ENCODE results near the gene CDH10. TPM values are rescaled to one million over a fixed set of nuclear protein-coding genes. Genes with fewer than 3 reads are reported as not detected.

The CDH10 gene
- total RNA-seq, 4 donors from 2014 or later: not detected

- TF ChIP-seq CTCF (IDR thresholded peaks at IDR 0.05; ENCODE audit: low read depth): no peak
Observed at GRCh38 chr5:24630918-24631317, 13.9 kb downstream of the CDH10 start.

- no peak for TF ChIP-seq CTCF (IDR thresholded peaks at IDR 0.05; ENCODE audit: low read depth)
Observed at GRCh38 chr5:24629798-24630197, 15.0 kb downstream of the CDH10 start.

GRCh38 chr5:24624872-24625271, 19.9 kb downstream of the CDH10 start:
- no peak for TF ChIP-seq CTCF (IDR thresholded peaks at IDR 0.05; ENCODE audit: low read depth)

DNA sequence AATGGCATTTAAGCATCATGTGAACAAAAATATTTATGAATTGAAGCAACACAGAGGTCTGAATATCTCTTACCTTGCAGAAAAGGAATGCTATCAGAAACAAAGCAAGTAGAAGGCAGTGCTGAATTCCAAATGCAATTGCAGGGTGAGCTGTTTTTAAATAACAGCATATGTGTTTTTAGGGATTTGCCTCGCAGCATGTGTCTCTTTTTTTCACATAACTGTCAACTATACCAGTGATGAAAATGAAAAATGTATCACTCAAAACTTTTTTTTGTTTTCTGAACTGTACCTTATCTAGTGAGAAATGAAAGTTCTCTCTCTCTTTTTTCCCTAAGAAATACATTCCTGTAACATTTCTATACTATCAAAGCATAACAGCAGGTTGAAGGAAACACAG, 21.2 kb downstream of the CDH10 start:
- no peak for TF ChIP-seq CTCF (IDR thresholded peaks at IDR 0.05; ENCODE audit: low read depth)

GRCh38 chr5:24623031-24623430, 21.7 kb downstream of the CDH10 start:
- no peak for TF ChIP-seq CTCF (IDR thresholded peaks at IDR 0.05; ENCODE audit: low read depth)

DNA sequence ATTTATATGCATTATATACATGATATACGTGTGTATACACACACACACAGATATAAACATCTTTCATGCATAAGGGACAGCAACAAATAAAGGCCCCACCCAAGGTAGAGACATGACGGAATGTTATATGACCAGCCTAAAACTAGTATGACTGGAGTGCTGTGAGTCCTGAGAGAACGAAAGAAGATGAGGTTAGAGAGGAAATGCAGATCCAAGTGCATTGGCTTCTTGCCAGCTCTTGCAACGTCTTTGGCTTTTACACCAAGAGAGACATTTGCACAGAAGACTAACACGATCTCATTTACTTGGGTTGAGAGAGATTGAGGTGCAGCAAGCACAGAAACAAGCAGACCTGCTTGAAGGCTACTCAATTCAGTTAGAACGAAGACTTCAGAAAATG, 23.0 kb downstream of the CDH10 start:
- no peak for TF ChIP-seq CTCF (IDR thresholded peaks at IDR 0.05; ENCODE audit: low read depth)

DNA sequence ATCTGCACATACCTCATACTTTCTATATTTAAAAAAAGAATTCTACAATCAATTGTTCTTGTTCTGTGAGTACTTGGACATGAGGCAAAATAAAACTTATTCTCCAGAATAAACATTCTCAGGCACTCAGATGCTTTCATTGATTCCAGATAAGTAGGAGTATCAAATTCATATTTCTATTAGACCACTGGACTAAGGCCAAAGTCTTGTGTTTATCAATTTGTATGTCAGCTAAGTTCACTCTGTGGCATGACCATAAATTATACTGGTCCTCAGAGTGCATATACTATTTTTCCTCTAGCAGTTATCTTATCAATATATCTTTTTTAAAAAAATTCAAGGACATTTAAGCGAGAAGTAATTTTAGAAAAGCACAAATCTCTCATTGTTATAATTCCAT, 28.2 kb downstream of the CDH10 start:
- TF ChIP-seq CTCF (IDR thresholded peaks at IDR 0.05; ENCODE audit: low read depth): no peak

All from subcutaneous adipose tissue (tissue), 4 donors.